Panc1 (cell line): ENCODE measurements around the gene WNT5B. TPM values are rescaled to one million over a fixed set of nuclear protein-coding genes. Genes with fewer than 3 reads are reported as not detected.

Experiments used
- ATAC-seq: fragments of 200-7000 bp; cut with Tn5 transposase; 2 replicates; pipeline ENCODE4 v1.9.1; 2020; ENCODE audit warnings: mild to moderate bottlenecking, moderate library complexity
- BruUV-seq: library from RNA; stranded (reverse); fragments of 400-500 nt; replicated peaks from 2 replicates; lab custom pipeline; 2021; lab: Mats Ljungman, UMichigan
- CTCF ChIA-PET: fragments of 300-600 bp; sonication (Branson Sonifier 250); formaldehyde crosslinking; loops from one replicate; lab custom pipeline; 2022; ENCODE audit warnings: antibody characterized with exemption; lab: Charles Lee
- POLR2A ChIA-PET: fragments of 300-600 bp; sonication (Branson Sonifier 250); formaldehyde crosslinking; loops from one replicate; lab custom pipeline; 2022; ENCODE audit warnings: antibody characterized with exemption; lab: Charles Lee
- DNase-seq: peaks from one replicate; pipeline ENCODE4 v3.0.0-alpha.2; 2010; ENCODE audit warnings: low read depth, low spot score
- H3K27ac ChIP-seq: 2 replicates; pipeline ENCODE4 v1.5.1; 2011; ENCODE audit warnings: mild to moderate bottlenecking, low read length, inconsistent platforms
- H3K27me3 ChIP-seq: fragments of 200-500 bp; sonication (Bioruptor generic); 2 replicates; pipeline ENCODE4 v1.6.0; 2014; ENCODE audit warnings: low read length, inconsistent platforms; ENCODE audit not compliant: control insufficient read depth, insufficient read depth
- H3K36me3 ChIP-seq: fragments of 200-500 bp; sonication (Bioruptor generic); 2 replicates; pipeline ENCODE4 v1.5.1; 2014; ENCODE audit warnings: inconsistent platforms, mild to moderate bottlenecking, low read length, moderate library complexity; ENCODE audit not compliant: control insufficient read depth, insufficient read depth
- H3K4me1 ChIP-seq: 2 replicates; pipeline ENCODE4 v1.5.1; 2011; ENCODE audit warnings: inconsistent platforms, mild to moderate bottlenecking, low read length, moderate library complexity; ENCODE audit not compliant: control insufficient read depth, insufficient read depth
- H3K4me3 ChIP-seq, 2 experiments: 2 replicates each; pipeline ENCODE4 v1.5.1; 2011 to 2012; ENCODE audit warnings: low read depth in 2 of 2, low read length in 2 of 2, mild to moderate bottlenecking in 2 of 2, inconsistent platforms in 1 of 2, moderate library complexity in 1 of 2
- H3K9me3 ChIP-seq: fragments of 200-500 bp; sonication (Bioruptor generic); 2 replicates; pipeline ENCODE4 v1.5.1; 2014; ENCODE audit warnings: low read depth, mild to moderate bottlenecking, inconsistent platforms, low read length, moderate library complexity; ENCODE audit not compliant: control insufficient read depth, insufficient read depth
- CTCF ChIP-seq: fragments of 450-650 bp; IDR thresholded peaks from 2 replicates; pipeline ENCODE4 v1.5.1; 2017; ENCODE audit warnings: mild to moderate bottlenecking
- POLR2AphosphoS5 ChIP-seq: IDR thresholded peaks from 2 replicates; pipeline ENCODE4 v1.6.1; 2012; ENCODE audit warnings: mild to moderate bottlenecking, low read depth, low read length, moderate library complexity
- REST ChIP-seq, 2 experiments: IDR thresholded peaks; 2 replicates each; pipeline ENCODE4 v1.6.1; 2011 to 2012; ENCODE audit warnings: low read depth in 2 of 2, control low read depth in 1 of 2, low read length in 1 of 2, mild to moderate bottlenecking in 1 of 2, moderate library complexity in 1 of 2; ENCODE audit not compliant: insufficient read depth in 1 of 2
- SIN3A ChIP-seq: IDR thresholded peaks from 2 replicates; pipeline ENCODE4 v1.6.1; 2012; ENCODE audit warnings: low read depth, mild to moderate bottlenecking, low read length, moderate library complexity, borderline replicate concordance; ENCODE audit not compliant: insufficient read depth
- TCF7L2 ChIP-seq: IDR thresholded peaks from 2 replicates; pipeline ENCODE4 v1.6.1; 2011; ENCODE audit warnings: mild to moderate bottlenecking, low read depth, low read length, inconsistent platforms
- in situ Hi-C: cut with HindIII; loops from 2 replicates; pipeline ENCODE4 v1.10.0; 2016; ENCODE audit warnings: low sequenced_read_pairs, low pct_unique_long_range_greater_than_20kb
- intact Hi-C: fragments of 100-400 bp; cut with micrococcal nuclease; formaldehyde crosslinking; loops from one replicate; pipeline ENCODE4 v1.10.0; 2022; ENCODE audit not compliant: unreplicated experiment
- total RNA-seq: library from RNA; stranded (reverse); gene quantifications from one replicate; pipeline ENCODE4 v1.2.1, GENCODE V29; 2021; ENCODE audit not compliant: unreplicated experiment

WNT5B gene
- total RNA-seq, 1 experiment from 2014 or later: 36.9 TPM

- in situ Hi-C loops (no loop called here), intact Hi-C loops (loop anchor here (10.0 kb wide), 1 partner anchor 268 kb away; no protein-coding TSS in a partner anchor)
- H3K9me3 ChIP-seq: no peaks in the 10 kb centered on the region
- CTCF ChIA-PET: interaction anchor here (0.6 kb wide), 1 partner anchor 39 kb away, joined by 3 read pairs; no protein-coding TSS in a partner anchor
- H3K27me3 ChIP-seq: no peaks in the 10 kb centered on the region
- no peak for DNase-seq
- peak overlapping the region; percentile 13 for H3K27ac ChIP-seq
- H3K4me1 ChIP-seq: peaks cover 2% of the 10 kb centered on the region; the same call in 1 of the 2 replicates
- BruUV-seq: no TSS peak
- POLR2A ChIA-PET: no interaction called here
- H3K36me3 ChIP-seq: no peaks in the 10 kb centered on the region
- no peak for TF ChIP-seq REST (IDR thresholded peaks at IDR 0.05; ENCODE audit: insufficient read depth in 1 of 2, low read depth in 2 of 2, low read length in 1 of 2)
- TF ChIP-seq TCF7L2: no peak
- no peak for TF ChIP-seq SIN3A
- no peak for TF ChIP-seq CTCF
- no peak for TF ChIP-seq POLR2AphosphoS5
- no peak overlapping the region for H3K4me3 ChIP-seq
- ATAC-seq: no peak
Observed at GRCh38 chr12:1666685-1667162, 37.7 kb downstream of the WNT5B start.

GRCh38 chr12:1668833-1669543 is 40.0 kb downstream of the WNT5B start:
- peaks cover 2% of the 10 kb centered on the region; the same call in 1 of the 2 replicates for H3K4me1 ChIP-seq
- no peak overlapping the region for H3K27ac ChIP-seq
- intact Hi-C loops (loop anchor here (10.0 kb wide), 1 partner anchor 266 kb away; no protein-coding TSS in a partner anchor), in situ Hi-C loops (no loop called here)
- ATAC-seq: no peak
- CTCF ChIA-PET: interaction anchor here (0.7 kb wide), 1 partner anchor 54 kb away, joined by 3 read pairs; no protein-coding TSS in a partner anchor
- no peak overlapping the region for H3K4me3 ChIP-seq
- H3K36me3 ChIP-seq: no peaks in the 10 kb centered on the region
- H3K27me3 ChIP-seq: no peaks in the 10 kb centered on the region
- POLR2A ChIA-PET: no interaction called here
- TF ChIP-seq TCF7L2 (no peak), SIN3A (no peak), CTCF (no peak), POLR2AphosphoS5 (no peak), REST (IDR thresholded peaks at IDR 0.05; ENCODE audit: insufficient read depth in 1 of 2, low read depth in 2 of 2, low read length in 1 of 2) (no peak)
- no peaks in the 10 kb centered on the region for H3K9me3 ChIP-seq
- BruUV-seq: no TSS peak
- no peak for DNase-seq
